HepG2 (cell line): Measurements from ENCODE around the gene TUBG1. TPM values are rescaled to one million over a fixed set of nuclear protein-coding genes. Genes with fewer than 3 reads are reported as not detected.
A peak's percentile ranks its signal among the peaks of the same experiment; 100 is the strongest.

ENCODE experiments used
- ATAC-seq: fragments of 200-7000 bp; cut with Tn5 transposase; 3 replicates; pipeline ENCODE4 v1.9.1; 2020; ENCODE audit warnings: mild to moderate bottlenecking, moderate library complexity
- BruUV-seq: library from RNA; stranded (reverse); fragments of 400-500 nt; replicated peaks from 2 replicates; lab custom pipeline; 2021; lab: Mats Ljungman, UMichigan
- CTCF ChIA-PET: fragments of 300-600 bp; formaldehyde crosslinking; extraction: SDS; loops from one replicate; lab custom pipeline; 2021; ENCODE audit warnings: low total read pairs, inconsistent platforms, low intra/inter-chr PET ratio; lab: Yijun Ruan, JAX
- POLR2A ChIA-PET: fragments of 350-600 bp; sonication (Branson Sonifier 250); formaldehyde crosslinking; loops from one replicate; lab custom pipeline; 2020; ENCODE audit warnings: antibody characterized with exemption, inconsistent platforms; lab: Yijun Ruan, JAX
- DNase-seq: peaks from one replicate; pipeline ENCODE4 v3.0.0-alpha.2; 2015; ENCODE audit warnings: low spot score
- FAIRE-seq: peaks from 3 replicates; lab custom pipeline; 2011; peaks lifted over from hg19 to GRCh38; lab: Jason Lieb, UNC
- H2AFZ ChIP-seq: one replicate; pipeline ENCODE4 v1.6.1; 2011; ENCODE audit warnings: low read length, inconsistent platforms
- H3K27ac ChIP-seq: fragments of 300-600 bp; 3 replicates; pipeline ENCODE4 v1.8.0; 2011; ENCODE audit warnings: mixed run types, mild to moderate bottlenecking, mixed read lengths, low read length, inconsistent platforms; ENCODE audit not compliant: insufficient read depth; ENCODE audit errors: extremely low read length
- H3K27me3 ChIP-seq, 2 experiments: fragments of 200-600 bp in 1 of 2; 2 replicates in 1 of 2; 3 replicates in 1 of 2; pipeline versions ENCODE4 v1.6.0 to v1.8.0; 2011; ENCODE audit warnings: low read length in 2 of 2, mild to moderate bottlenecking in 2 of 2, moderate library complexity in 2 of 2, inconsistent platforms in 1 of 2; ENCODE audit not compliant: insufficient read depth in 2 of 2, control insufficient read depth in 1 of 2
- H3K36me3 ChIP-seq, 2 experiments: fragments of 200-600 bp in 1 of 2; replicated peaks in 1 of 2; 2 replicates in 1 of 2; 3 replicates in 1 of 2; pipeline versions ENCODE4 v1.5.1 to v1.8.0; 2011; ENCODE audit warnings: low read length in 2 of 2, inconsistent platforms in 1 of 2; ENCODE audit not compliant: insufficient read depth in 2 of 2, control insufficient read depth in 1 of 2
- H3K4me1 ChIP-seq: 2 replicates; pipeline ENCODE4 v1.5.1; 2012; ENCODE audit warnings: low read length, inconsistent platforms; ENCODE audit not compliant: insufficient read depth
- H3K4me2 ChIP-seq: 2 replicates; pipeline ENCODE4 v1.6.0; 2011; ENCODE audit warnings: low read depth, low read length, inconsistent platforms
- H3K4me3 ChIP-seq, 3 experiments: fragments of 200-600 bp in 1 of 3; sonication (generic), shearing (Covaris generic) in 1 of 3; replicated peaks in 1 of 3; 2 replicates each; pipeline ENCODE4 v1.5.1; 2011 to 2016; ENCODE audit warnings: low read length in 3 of 3, inconsistent platforms in 2 of 3, low read depth in 2 of 3, mild to moderate bottlenecking in 2 of 3, control low read depth in 1 of 3, mixed read lengths in 1 of 3; ENCODE audit not compliant: insufficient read depth in 1 of 3
- H3K79me2 ChIP-seq: one replicate; pipeline ENCODE4 v1.6.1; 2011; ENCODE audit warnings: low read length, inconsistent platforms; ENCODE audit not compliant: insufficient read depth
- H3K9ac ChIP-seq: 2 replicates; pipeline ENCODE4 v1.6.0; 2011; ENCODE audit warnings: mild to moderate bottlenecking, low read depth, low read length, inconsistent platforms; ENCODE audit not compliant: insufficient read depth
- H3K9me3 ChIP-seq: 2 replicates; pipeline ENCODE4 v1.5.1; 2012; ENCODE audit warnings: mild to moderate bottlenecking, low read length
- H4K20me1 ChIP-seq: 2 replicates; pipeline ENCODE4 v1.6.0; 2011; ENCODE audit warnings: inconsistent platforms, mild to moderate bottlenecking, low read length, moderate library complexity; ENCODE audit not compliant: insufficient read depth
- ARNT2 ChIP-seq: sonication (generic); formaldehyde crosslinking; IDR thresholded peaks from 2 replicates; pipeline ENCODE4 v1.8.0; 2022; ENCODE audit warnings: mild to moderate bottlenecking, low read depth, missing genetic modification reagents, moderate library complexity
- ASH2L ChIP-seq: fragments of 300-600, 200-600 bp; sonication (generic); IDR thresholded peaks from 2 replicates; pipeline ENCODE4 v1.7.0; 2017; ENCODE audit warnings: low read depth, mild to moderate bottlenecking, moderate library complexity, mixed read lengths, low read length; ENCODE audit not compliant: insufficient read length
- DPF2 ChIP-seq: sonication (generic); formaldehyde crosslinking; IDR thresholded peaks from 2 replicates; pipeline ENCODE4 v1.4.0; 2020; ENCODE audit warnings: mild to moderate bottlenecking, low read depth, missing genetic modification reagents, borderline replicate concordance
- ETV5 ChIP-seq: IDR thresholded peaks from 2 replicates; pipeline ENCODE4 v1.6.1; 2018; ENCODE audit warnings: missing biosample characterization, missing genetic modification reagents, inconsistent platforms, borderline replicate concordance
- ETV6 ChIP-seq: sonication (generic); formaldehyde crosslinking; conservative IDR thresholded peaks from 2 replicates; pipeline ENCODE4 v1.4.0; 2020; ENCODE audit warnings: missing genetic modification reagents
- FOXA1 ChIP-seq, 2 experiments: fragments of 450-650 bp in 1 of 2; sonication (generic) in 1 of 2; formaldehyde crosslinking in 1 of 2; IDR thresholded peaks; 2 replicates each; pipeline versions ENCODE4 v1.4.0 to v1.6.1; 2016 to 2020; ENCODE audit warnings: missing genetic modification reagents in 1 of 2
- GABPA ChIP-seq, 2 experiments: IDR thresholded peaks; 2 replicates each; pipeline ENCODE4 v1.6.1; 2011 to 2016; ENCODE audit warnings: low read depth in 2 of 2, low read length in 1 of 2, missing biosample characterization in 1 of 2, missing genetic modification characterization in 1 of 2
- NPAS2 ChIP-seq: sonication (generic); formaldehyde crosslinking; IDR thresholded peaks from 2 replicates; pipeline ENCODE4 v1.8.0; 2022; ENCODE audit warnings: mild to moderate bottlenecking, missing genetic modification reagents, borderline replicate concordance
- PHB2 ChIP-seq: fragments of 450-650 bp; IDR thresholded peaks from 2 replicates; pipeline ENCODE4 v1.6.1; 2018; ENCODE audit not compliant: partially characterized antibody
- POLR2AphosphoS5 ChIP-seq: IDR thresholded peaks from 2 replicates; pipeline ENCODE4 v1.6.1; 2012; ENCODE audit warnings: low read depth, low read length
- SNAPC2 ChIP-seq: sonication (generic); formaldehyde crosslinking; IDR thresholded peaks from 2 replicates; pipeline ENCODE4 v1.8.1; 2022; ENCODE audit warnings: mild to moderate bottlenecking, missing genetic modification reagents
- SRF ChIP-seq: IDR thresholded peaks from 2 replicates; pipeline ENCODE4 v1.6.1; 2011; ENCODE audit warnings: mild to moderate bottlenecking, low read depth, low read length, moderate library complexity
- TEAD2 ChIP-seq: sonication (generic); formaldehyde crosslinking; IDR thresholded peaks from 2 replicates; pipeline ENCODE4 v1.9.0; 2021; ENCODE audit warnings: missing genetic modification reagents
- TEAD3 ChIP-seq: optimal IDR thresholded peaks from 2 replicates; pipeline ENCODE3; 2016; ENCODE audit warnings: borderline replicate concordance
- ZC3H4 ChIP-seq: sonication (generic); formaldehyde crosslinking; IDR thresholded peaks from 2 replicates; pipeline ENCODE4 v1.4.0; 2020; ENCODE audit warnings: missing genetic modification reagents, borderline replicate concordance
- ZNF660 ChIP-seq: sonication (generic); formaldehyde crosslinking; IDR thresholded peaks from 2 replicates; pipeline ENCODE4 v1.5.1; 2020; ENCODE audit warnings: mild to moderate bottlenecking, low read depth, missing genetic modification reagents, borderline replicate concordance
- ZNF709 ChIP-seq: sonication (generic); formaldehyde crosslinking; IDR thresholded peaks from 2 replicates; pipeline ENCODE4 v1.5.0; 2020; ENCODE audit warnings: mild to moderate bottlenecking, missing genetic modification reagents
- ZNF788 ChIP-seq: sonication (generic); formaldehyde crosslinking; IDR thresholded peaks from 2 replicates; pipeline ENCODE4 v1.5.0; 2020; ENCODE audit warnings: mild to moderate bottlenecking, missing genetic modification reagents, borderline replicate concordance
- ZNF83 ChIP-seq: sonication (generic); formaldehyde crosslinking; IDR thresholded peaks from 2 replicates; pipeline ENCODE4 v1.4.0; 2020; ENCODE audit warnings: missing genetic modification reagents, mild to moderate bottlenecking, borderline replicate concordance
- WGBS: methylation state at CpG from one replicate; pipeline ENCODE4 v1.1.6; 2017; ENCODE audit warnings: low lambda C conversion rate; 5-methylcytosine and 5-hydroxymethylcytosine counted together
- in situ Hi-C: cut with HindIII; loops from 2 replicates; pipeline ENCODE4 v1.10.0; 2017; ENCODE audit warnings: low pct_unique_long_range_greater_than_20kb; ENCODE audit not compliant: extremely low pct_ligation_motif_present
- intact Hi-C: fragments of 100-400 bp; cut with micrococcal nuclease; formaldehyde crosslinking; loops from one replicate; pipeline ENCODE4 v1.10.0; 2022; ENCODE audit not compliant: unreplicated experiment
- polyA plus RNA-seq, 8 experiments: library from polyadenylated mRNA; depleted of rRNA in 3 of 8; stranded (reverse) in 7 of 8; unstranded in 1 of 8; fragments of >200 nt; fragmentation: Illumina TruSeq in 4 of 8; extraction: Trizol in 4 of 8; gene quantifications; 2 replicates each; pipeline versions ENCODE4 v1.2.1 to v1.2.3, GENCODE V29; 2011 to 2016; ENCODE audit warnings: low read depth in 4 of 8, missing spikeins in 1 of 8, mixed read lengths in 1 of 8; ENCODE audit not compliant: insufficient read depth in 1 of 8
- total RNA-seq, 5 experiments: library from RNA; depleted of rRNA; stranded (reverse); fragments of >200 nt; fragmentation: Illumina TruSeq; extraction: Trizol; gene quantifications; 2 replicates each; pipeline ENCODE4 v1.2.3, GENCODE V29; 2016; ENCODE audit warnings: low read depth in 1 of 5
- TF ChIP-seq, protein P1 (sequence below): sonication (generic); formaldehyde crosslinking; IDR thresholded peaks from 2 replicates; pipeline ENCODE4 v1.4.0; 2020; ENCODE audit warnings: low read depth, mild to moderate bottlenecking, missing genetic modification reagents
- TF ChIP-seq, protein P2 (sequence below): sonication (generic); formaldehyde crosslinking; IDR thresholded peaks from 2 replicates; pipeline ENCODE4 v1.4.0; 2020; ENCODE audit warnings: mild to moderate bottlenecking, missing genetic modification reagents

The TUBG1 gene
- total and polyA plus RNA-seq, 2 of the 13 experiments (the other 11 are each of a cell fraction or from before 2014, with no cell fraction given): 74.1 to 137 TPM

DNA sequence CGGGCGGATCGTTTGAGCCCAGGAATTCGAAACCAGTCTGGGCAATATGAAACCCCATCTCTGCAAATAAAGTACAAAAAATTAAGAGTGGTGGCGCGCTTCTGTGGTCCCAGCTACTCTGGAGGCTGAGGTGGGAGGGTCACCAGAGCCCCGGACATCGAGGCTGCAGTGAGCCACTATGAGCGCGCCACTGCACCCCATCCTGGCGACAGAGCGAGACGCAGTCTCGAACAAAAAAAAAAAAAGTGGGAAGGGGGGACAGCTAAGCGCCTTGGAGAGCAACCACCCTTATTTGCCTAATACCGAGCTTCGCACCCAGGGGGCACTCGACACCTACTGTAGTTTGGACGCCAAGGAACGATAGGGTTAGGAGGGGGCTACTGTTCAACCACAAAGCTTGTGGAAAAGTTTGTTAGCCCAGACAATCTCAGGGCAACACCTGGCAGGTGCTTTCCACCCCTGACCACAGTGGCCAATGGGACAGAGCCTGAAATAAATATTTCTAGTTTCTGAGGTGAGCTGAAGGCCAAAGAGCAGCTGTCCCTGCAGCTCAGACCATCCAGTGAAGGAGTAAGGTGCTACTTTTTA is 31.1 kb upstream of the TUBG1 start:
- Histone ChIP-seq H3K79me2 (peaks cover 23% of the 10 kb centered on the region), H3K27ac (peak overlapping the region; percentile 90), H3K4me1 (peaks cover 33% of the 10 kb centered on the region), H2AFZ (no peak overlapping the region), H3K36me3 (peaks cover 25 to 49% of the 10 kb centered on the region in 2 experiments), H3K9ac (peak overlapping the region; percentile 96), H3K4me3 (peak overlapping the region; percentile 75 to 97 (median 87)), H3K4me2 (peak overlapping the region; percentile 99), H3K9me3 (no peaks in the 10 kb centered on the region), H4K20me1 (no peaks in the 10 kb centered on the region), H3K27me3 (no peaks in the 10 kb centered on the region; a peak in 1 of 5 replicates)
- ChIA-PET CTCF (interaction anchor here (1.0 to 1.7 kb wide), 5 partner anchors 59 to 185 kb away, joined by 3 to 9 read pairs (median 4); partner anchors contain the start of gene CCR10), POLR2A (interaction anchor here (0.6 to 8.5 kb wide), 31 partner anchors 8 to 316 kb away, joined by 3 to 128 read pairs (median 5); partner anchors contain the start of genes BECN1, CNTD1, CNTNAP1 and COA3)
- FAIRE-seq (peak; percentile 68), DNase-seq (peak; percentile 84), ATAC-seq (peak; percentile 71)
- BruUV-seq: no TSS peak
- 1% methylated on average over 20 of the region's 20 CpGs for WGBS
- intact Hi-C loops (loop anchor here (2.0 to 5.0 kb wide), 2 partner anchors 102 to 184 kb away; partner anchors contain the start of genes CCR10 and RAMP2), in situ Hi-C loops (no loop called here)
- TF ChIP-seq ZC3H4 (CRISPR knock-in tag): 0 out of 2 replicates have a peak, but pooled peaks have one; percentile 31
- TF ChIP-seq, protein P1, sequence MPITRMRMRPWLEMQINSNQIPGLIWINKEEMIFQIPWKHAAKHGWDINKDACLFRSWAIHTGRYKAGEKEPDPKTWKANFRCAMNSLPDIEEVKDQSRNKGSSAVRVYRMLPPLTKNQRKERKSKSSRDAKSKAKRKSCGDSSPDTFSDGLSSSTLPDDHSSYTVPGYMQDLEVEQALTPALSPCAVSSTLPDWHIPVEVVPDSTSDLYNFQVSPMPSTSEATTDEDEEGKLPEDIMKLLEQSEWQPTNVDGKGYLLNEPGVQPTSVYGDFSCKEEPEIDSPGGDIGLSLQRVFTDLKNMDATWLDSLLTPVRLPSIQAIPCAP: no peak
- TF ChIP-seq DPF2: 0 out of 2 replicates have a peak, but pooled peaks have one; percentile 12
- peak; percentile 27 for TF ChIP-seq TEAD3
- TF ChIP-seq ETV5 (CRISPR knock-in tag): no peak
- 0 out of 2 replicates have a peak, but pooled peaks have one; percentile 15 for TF ChIP-seq GABPA (IDR thresholded peaks at IDR 0.05; ENCODE audit: low read depth, low read length)
- no peak for TF ChIP-seq GABPA (CRISPR knock-in tag; IDR thresholded peaks at IDR 0.05; ENCODE audit: low read depth)
- no peak for TF ChIP-seq PHB2
- TF ChIP-seq FOXA1 (IDR thresholded peaks at IDR 0.05): no peak
- peak; percentile 52; the same call in 1 of the 2 replicates for TF ChIP-seq FOXA1 (CRISPR knock-in tag; IDR thresholded peaks at IDR 0.05)
- TF ChIP-seq ZNF660 (CRISPR knock-in tag): no peak
- TF ChIP-seq NPAS2 (CRISPR knock-in tag): 0 out of 2 replicates have a peak, but pooled peaks have one; percentile 71
- peak; percentile 45; the same call in 1 of the 2 replicates for TF ChIP-seq ZNF788 (CRISPR knock-in tag)
- TF ChIP-seq TEAD2: no peak
- TF ChIP-seq, protein P2, sequence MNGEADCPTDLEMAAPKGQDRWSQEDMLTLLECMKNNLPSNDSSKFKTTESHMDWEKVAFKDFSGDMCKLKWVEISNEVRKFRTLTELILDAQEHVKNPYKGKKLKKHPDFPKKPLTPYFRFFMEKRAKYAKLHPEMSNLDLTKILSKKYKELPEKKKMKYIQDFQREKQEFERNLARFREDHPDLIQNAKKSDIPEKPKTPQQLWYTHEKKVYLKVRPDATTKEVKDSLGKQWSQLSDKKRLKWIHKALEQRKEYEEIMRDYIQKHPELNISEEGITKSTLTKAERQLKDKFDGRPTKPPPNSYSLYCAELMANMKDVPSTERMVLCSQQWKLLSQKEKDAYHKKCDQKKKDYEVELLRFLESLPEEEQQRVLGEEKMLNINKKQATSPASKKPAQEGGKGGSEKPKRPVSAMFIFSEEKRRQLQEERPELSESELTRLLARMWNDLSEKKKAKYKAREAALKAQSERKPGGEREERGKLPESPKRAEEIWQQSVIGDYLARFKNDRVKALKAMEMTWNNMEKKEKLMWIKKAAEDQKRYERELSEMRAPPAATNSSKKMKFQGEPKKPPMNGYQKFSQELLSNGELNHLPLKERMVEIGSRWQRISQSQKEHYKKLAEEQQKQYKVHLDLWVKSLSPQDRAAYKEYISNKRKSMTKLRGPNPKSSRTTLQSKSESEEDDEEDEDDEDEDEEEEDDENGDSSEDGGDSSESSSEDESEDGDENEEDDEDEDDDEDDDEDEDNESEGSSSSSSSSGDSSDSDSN (CRISPR knock-in tag): peak; percentile 2; the same call in 1 of the 2 replicates
- no peak for TF ChIP-seq ZNF709 (CRISPR knock-in tag)
- peak; percentile 6 for TF ChIP-seq ASH2L
- TF ChIP-seq SRF: peak; percentile 32; the same call in 1 of the 2 replicates
- 0 out of 2 replicates have a peak, but pooled peaks have one; percentile 24 for TF ChIP-seq ZNF83 (CRISPR knock-in tag)
- peak; percentile 25; the same call in 1 of the 2 replicates for TF ChIP-seq POLR2AphosphoS5
- TF ChIP-seq ARNT2 (CRISPR knock-in tag): 0 out of 2 replicates have a peak, but pooled peaks have one; percentile 1
- no peak for TF ChIP-seq ETV6 (CRISPR knock-in tag)
- TF ChIP-seq SNAPC2: no peak
